G401 (cell line): ENCODE results near the gene PLA2G4D. TPM values are rescaled to one million over a fixed set of nuclear protein-coding genes. Genes with fewer than 3 reads are reported as not detected.
A peak's percentile ranks its signal among the peaks of the same experiment; 100 is the strongest.

ENCODE experiments used
- DNase-seq: peaks from one replicate; pipeline ENCODE4 v3.0.0-alpha.2; 2015; ENCODE audit warnings: low spot score
- in situ Hi-C: cut with HindIII; loops from 2 replicates; pipeline ENCODE4 v1.10.0; 2016; ENCODE audit warnings: low sequenced_read_pairs, mixed read lengths
- total RNA-seq: library from RNA; depleted of rRNA; stranded (reverse); fragments of >200 nt; shearing (Covaris generic); gene quantifications from 2 replicates; pipeline ENCODE4 v1.2.3, GENCODE V29; 2014; rRNA removed

Gene PLA2G4D, protein sequence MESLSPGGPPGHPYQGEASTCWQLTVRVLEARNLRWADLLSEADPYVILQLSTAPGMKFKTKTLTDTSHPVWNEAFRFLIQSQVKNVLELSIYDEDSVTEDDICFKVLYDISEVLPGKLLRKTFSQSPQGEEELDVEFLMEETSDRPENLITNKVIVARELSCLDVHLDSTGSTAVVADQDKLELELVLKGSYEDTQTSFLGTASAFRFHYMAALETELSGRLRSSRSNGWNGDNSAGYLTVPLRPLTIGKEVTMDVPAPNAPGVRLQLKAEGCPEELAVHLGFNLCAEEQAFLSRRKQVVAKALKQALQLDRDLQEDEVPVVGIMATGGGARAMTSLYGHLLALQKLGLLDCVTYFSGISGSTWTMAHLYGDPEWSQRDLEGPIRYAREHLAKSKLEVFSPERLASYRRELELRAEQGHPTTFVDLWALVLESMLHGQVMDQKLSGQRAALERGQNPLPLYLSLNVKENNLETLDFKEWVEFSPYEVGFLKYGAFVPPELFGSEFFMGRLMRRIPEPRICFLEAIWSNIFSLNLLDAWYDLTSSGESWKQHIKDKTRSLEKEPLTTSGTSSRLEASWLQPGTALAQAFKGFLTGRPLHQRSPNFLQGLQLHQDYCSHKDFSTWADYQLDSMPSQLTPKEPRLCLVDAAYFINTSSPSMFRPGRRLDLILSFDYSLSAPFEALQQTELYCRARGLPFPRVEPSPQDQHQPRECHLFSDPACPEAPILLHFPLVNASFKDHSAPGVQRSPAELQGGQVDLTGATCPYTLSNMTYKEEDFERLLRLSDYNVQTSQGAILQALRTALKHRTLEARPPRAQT
- 0.43 and 0.61 TPM in 2 replicates for total RNA-seq

DNA sequence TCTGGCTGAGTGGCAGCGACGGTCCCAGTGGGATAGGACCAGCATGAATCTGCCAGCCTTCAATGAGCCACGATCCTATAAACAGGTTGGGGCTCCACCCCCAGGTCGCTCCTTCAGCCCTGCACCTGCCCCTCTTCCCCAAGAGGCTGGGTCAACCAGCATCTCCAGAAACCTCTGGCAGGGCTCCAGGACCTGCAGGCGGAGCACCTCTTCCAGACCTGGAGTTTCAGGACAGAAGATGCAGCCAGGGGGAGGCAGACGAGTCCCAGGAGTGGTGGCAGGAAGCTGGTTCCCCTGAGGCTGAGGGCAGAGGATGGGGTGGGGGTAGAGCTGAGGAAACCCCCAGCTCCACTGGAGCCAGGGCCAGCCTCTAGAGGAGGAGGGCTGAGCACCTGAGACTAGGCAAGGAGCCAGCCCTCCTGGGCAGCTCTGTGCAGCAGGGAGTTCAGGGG is at the start of gene PLA2G4D:
TSS of gene PLA2G4D (minus strand) at position 51 of the 452 bp plus-strand sequence. CDS start 103 bp downstream, outside the sequence.
- no peak for DNase-seq
- in situ Hi-C loops, result no loop called here

DNA sequence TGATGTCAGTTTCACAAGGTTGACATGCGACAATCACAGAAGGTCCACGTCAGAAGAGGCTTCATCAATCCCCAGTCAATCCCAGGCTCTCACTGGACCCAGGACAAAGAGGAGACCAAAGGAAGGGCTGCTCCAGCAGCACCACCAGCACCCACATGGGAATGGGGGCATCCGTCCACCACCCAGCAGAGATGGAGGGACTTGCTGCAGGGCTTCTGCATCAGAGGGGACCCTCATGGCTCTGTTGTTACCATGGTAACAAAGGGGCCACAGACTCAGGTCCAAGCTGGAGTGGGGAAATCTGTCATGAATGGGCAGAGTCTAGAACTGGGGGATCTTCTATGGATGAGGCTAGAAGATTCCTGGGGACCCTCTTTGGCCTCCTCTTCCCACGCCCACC is 49.0 kb upstream of the PLA2G4D start:
- in situ Hi-C loops, result no loop called here
- DNase-seq, result no peak

DNA sequence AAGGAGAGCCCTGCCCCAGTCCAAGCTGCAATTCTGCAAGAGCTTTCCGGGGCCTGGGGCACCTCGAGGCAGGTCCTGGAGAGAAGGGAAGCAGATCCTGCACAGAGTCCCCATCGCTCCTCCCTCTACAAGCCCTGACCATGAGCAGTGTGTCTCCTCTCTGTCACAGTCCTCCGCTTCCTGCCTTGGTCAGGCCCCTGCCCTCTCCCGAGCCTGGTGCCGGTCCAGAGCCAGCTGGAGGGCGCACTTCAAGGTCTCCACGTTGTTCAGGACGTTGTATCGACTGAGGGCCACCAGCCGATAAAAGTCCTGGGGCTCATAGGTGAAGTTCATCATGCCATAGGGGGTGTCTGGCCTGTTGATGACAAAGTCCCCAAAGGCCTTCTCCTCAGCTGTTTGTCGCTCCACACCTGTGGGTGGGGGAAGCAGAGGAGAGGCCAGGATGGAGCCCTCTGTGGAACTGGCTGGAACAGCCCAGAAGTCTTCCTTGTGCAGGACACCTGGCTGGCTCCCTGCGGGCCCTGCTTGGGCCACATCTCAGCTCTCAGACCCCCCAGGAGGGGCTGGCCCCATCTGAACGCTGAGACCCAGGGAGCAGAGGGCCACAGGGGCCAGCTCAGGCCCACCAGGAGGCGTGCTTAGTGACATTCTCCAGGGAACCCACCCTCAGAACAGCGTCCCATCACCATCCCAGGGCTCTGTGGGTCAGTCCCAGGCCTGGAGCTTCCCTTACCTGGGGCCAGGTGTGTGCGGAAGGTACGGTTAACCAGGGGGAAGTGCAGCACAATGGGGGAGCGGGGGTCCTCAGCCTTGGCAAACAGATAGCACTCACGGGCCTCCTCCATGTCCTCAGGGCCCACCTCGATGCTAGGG is 47.7 kb upstream of the PLA2G4D start:
- no peak for DNase-seq
- in situ Hi-C loops, result no loop called here

DNA sequence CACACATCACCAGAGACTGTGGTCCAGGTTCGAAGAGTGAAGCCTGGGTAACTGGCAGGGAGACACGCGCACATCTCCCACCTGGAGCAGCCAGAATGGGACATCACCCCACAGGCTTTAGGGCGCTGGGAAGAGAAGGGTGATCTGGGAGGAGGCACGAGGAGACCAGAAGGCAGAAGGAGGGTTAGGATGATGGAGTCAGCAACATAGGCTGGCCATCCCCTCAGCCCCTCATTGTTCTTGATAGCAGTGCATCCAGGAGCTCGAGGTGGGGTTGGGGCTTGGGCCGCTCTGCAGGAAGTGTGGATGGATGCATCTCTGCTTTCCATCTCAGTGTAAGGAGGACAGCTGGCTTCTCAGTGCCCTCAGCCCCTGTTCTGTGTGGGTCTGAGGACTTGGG is 46.9 kb upstream of the PLA2G4D start:
- no peak for DNase-seq
- in situ Hi-C loops, result no loop called here

DNA sequence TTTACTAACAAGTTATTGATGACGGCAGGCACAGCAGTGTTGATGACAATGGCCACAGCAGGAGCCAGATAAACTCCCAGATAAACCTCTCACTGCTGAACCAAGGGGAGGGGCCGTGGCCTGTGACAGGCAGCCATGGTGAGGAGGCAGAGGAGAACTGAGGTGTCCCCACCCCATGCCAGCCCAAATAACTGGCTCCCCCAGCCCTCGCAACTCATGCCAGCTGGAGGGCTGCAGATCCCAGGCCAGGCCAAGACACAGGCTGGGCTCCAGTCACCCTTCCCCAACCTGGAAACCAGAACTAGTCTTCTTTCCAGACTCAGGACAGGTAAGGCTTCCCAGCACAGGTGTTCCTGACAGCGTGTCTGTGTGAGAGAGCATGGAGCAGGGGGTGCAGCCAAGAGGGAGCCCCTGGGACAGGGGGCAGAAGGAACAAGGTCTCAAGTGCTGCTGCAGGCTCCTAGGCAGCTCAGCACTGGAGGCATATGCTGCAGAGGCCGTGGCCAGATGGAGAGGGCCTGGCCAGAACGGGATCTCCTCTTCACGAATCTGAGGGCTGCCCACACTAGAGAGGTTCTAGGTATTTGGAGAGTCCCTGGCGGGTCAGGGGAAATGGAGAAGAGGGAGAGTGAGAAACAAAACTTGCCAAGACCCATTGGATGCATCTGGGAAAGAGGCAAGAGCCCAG is 46.2 kb upstream of the PLA2G4D start:
- in situ Hi-C loops, result no loop called here
- DNase-seq, result no peak

DNA sequence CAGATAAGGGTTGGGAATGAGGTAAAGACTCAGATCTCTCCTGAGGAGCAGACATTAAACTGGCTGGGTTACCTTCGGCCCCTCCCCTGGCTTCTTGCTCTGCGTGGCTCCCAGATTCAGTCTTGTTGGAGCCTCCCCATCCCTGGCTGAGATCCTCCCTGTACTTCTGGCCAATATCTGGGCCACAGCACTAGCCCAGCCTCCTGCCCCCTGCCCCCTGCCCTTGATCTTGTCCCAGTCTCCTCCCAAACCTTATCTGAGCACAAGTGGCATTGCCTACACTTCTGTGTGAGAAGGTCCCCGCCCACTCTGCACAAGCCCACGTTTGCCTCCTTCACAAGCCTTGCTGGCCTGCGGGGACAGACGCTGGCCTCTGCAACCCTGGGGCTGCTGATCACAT is 45.2 kb upstream of the PLA2G4D start:
- in situ Hi-C loops, result no loop called here
- DNase-seq, result no peak

DNA sequence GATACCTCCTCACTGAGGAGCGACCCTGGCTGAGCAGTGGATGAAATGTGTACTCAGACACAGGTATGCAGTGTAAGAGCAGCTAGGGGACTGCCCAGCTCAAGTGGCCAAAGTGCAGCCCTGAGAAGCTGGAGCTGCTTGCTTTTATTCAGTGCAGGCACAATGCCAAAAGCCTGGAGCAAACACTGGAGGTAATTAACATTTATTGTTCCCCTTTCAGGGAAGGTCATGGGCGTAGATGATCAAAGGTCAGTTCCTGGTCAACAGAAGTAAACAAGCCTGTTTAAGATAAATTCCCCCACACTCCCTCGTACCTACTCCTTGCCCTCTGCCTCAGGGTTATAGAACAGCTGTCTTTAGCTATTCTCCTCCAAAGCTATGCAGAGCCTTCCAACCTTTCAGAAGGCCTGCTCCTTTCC is 44.6 kb upstream of the PLA2G4D start:
- in situ Hi-C loops, result no loop called here
- DNase-seq, result no peak

DNA sequence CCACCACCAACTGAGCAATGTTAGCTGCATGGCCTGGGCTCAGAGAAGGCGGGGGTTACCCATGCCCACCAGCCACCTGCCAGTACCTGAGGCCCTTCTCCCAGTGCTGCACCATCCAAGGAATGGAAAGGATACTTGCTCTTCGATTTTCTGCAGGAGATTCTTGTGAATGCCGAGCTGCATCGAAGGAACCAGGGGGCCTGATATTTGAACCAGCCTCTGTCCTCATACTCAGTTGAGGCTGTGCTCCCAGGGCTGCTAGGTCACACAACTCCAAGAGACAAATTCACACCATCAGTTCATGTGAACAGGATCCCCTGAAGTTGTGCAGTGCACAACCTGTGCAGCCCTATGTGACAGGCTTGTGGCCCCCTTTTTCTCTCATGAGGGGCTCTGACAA is 44.0 kb upstream of the PLA2G4D start:
- no peak for DNase-seq
- in situ Hi-C loops, result no loop called here

DNA sequence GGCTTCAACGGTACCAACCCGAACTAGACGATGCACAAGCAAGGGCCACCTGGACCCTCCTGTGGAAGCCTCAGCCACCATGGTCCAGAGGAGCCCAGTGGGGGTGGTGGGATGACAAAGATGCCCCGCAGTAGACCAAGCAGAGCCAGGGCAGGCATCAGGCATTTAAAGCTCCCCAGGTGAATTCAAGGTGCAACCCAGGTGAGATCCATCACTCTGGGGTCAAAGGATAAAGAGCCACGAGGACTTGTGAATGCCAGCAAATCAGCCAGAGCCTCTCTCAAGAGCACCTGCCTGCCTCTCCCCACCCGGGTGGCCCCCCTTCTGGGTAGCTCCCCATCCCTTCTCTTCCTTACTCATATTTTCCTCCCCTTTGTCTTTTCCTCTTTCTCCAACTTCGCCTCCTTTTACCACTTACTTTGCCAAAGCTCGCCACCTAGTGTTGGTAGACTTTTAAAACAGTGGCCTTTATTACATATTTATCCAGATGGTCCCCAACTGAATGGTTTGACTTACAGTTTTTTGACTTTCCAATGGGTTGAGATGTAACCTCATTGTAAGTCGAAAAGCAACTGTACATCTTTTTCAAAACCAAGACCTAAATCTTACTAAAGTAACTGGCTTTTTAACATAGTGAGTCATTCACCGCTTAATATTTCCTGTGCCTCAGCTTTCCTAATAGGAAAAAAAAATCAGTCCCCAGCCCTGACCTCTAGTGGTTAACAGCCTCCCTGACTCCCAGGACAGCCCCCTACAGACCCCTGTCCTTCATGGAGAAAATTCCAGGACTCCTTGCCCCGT is 43.3 kb upstream of the PLA2G4D start:
- DNase-seq, result peak; percentile 62
- in situ Hi-C loops, result no loop called here

DNA sequence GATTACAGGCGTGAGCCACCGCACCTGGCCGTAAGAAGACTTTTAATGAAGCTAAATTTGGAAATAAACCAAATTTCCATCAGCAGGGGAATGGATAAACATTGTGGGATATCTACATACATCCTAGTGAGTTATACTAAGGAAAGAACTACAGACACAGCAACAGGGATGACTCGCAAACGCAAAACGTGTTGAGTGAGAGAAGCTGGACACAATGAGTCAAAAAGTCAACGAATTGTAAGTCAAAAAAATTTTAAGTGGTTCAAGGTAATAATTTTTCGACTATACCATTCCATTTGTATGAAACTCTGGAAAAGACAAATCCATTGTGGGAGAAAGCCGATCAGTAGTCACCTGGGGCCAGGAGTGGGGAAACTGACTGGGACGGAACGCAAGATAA is 42.2 kb upstream of the PLA2G4D start:
- DNase-seq, result no peak
- in situ Hi-C loops, result no loop called here

DNA sequence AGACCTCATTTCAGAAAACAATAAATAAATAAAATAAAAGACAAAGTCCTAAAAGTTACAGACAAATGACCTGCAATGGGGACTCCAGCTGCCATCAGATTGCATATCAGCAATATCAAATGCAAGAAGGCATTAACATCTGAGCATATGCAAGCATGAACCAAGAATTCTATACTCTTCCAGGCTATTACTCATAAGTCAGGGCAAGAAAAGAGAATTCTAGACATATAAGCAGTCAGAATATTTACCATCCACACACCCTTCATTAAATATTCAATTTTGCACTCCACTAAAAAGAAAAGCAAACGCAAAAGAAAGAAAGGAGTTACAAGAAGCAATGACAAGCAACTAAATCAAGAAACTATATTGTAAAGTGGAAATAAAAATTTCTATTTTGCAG is 41.0 kb upstream of the PLA2G4D start:
- in situ Hi-C loops, result no loop called here
- no peak for DNase-seq

DNA sequence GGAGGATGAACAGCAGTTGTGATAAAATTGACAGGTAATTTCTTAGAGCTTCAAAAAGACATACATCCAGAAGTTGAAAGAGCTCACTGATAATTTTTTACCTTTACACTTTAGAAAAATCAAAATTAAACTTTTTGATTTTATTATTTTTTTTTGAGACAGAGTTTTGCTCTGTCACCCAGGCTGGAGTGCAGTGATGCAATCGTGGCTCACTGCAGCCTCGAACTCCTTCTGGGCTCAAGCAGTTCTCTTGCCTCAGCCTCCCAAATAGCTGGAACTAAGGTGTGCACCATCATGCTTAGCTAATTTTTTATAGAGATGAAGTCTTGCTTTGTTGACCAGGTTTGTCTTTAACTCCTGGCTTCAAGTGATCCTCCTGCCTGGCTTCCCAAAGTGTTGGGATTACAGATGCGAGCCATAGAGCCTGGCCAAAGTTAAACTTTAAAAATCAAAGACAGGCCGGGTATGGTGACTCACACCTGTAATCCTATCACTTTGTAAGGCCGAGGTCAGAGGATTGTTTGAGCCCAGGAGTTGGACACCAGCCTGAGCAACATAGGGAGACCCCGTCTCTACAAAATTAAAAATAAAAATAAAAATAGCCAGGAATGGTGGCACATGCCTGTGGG is 40.4 kb upstream of the PLA2G4D start:
- DNase-seq, result no peak
- in situ Hi-C loops, result no loop called here

DNA sequence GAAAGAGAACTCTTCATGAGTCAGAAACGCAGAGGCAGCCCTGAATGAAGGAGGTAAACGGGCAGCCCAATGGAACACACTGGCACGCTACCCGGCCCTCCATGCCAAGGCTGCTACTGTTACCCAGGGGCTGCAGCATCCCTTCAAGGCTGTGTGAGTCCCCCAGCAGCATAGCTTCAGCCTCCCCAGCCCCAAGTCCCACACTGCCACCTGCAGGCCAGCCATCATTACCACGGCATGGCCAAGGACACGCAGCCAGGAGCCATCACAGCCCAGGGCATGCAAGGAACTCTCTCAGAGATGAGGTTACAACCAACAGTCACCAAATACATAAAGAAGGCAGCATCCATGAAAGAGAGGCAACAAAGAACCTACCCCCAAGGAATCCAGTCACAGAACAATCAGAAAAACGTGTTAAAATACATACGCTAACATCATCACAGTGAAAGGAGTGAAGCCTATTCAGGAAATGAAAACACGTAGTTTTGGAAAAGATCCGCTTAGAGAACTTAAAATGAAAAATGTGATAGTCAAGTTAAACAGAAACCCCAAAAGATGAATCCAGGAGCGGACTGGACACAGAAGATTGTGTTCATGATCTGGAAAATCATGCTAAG is 39.6 kb upstream of the PLA2G4D start:
- in situ Hi-C loops, result no loop called here
- peak; percentile 13 for DNase-seq

DNA sequence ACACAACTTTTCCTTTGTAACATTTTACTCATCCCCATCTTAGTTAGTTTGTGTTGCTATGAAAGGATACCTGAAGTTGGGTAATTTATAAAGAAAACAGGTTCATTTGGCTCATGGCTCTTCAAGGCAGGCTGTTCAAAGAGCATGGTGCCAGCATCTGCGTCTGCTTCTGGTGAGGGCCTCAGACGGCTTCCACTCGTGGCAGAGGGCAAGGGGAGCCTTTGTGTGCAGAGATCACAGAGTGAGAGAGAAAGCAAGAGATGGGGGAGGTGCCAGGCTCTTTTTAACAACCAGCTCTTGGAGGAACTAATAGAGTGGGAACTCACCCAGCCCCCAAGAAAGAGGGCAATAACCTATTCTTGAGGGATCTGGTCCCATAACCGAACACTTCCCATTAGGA is 39.0 kb upstream of the PLA2G4D start:
- DNase-seq, result no peak
- in situ Hi-C loops, result no loop called here

DNA sequence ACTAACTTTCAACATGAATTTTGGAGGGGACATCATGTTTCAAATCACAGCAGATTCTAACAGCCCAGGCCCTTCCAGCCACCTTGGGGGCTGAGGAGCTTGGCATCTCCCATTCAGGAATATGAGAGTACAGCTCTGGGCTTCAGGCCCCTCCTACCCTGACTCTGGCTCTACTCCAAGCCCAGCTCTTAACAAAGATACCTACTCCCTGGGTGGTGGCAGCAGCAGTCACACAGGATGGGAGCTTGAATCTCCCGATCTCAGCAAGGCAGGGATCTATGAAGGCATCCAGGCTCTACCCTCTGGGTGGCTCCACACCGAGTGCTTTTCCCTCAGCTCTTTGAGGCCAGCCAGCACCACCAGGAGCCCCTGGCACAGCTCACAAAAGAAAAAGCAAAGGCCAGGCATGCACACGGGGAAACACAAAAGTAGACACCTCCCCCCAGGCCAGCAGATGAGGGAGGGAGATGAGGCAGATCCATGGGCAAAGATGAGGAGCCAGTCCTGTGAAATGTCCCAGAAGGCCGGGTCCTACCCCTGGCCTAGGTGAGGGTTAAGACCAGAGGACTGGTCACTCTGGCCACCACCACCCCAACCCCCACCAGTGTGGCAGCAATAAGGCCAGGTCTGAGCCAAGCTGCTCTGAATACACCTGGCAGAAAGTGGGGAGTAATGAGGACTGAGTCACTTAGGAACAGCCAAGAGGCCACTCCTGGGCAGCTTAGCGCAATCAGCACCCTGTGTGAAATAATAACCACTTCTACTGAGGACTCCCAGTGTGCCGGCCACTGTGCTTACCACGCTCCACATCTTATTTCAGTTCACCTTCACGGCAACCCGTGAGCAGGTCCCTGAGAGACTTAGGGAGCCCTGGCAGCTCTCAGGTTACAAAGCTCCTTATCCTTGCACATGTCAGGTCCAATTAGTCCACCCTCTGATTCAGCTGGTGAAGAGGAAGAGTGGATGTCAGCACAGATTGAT is 37.8 kb upstream of the PLA2G4D start:
- in situ Hi-C loops, result no loop called here
- DNase-seq, result peak; percentile 40

DNA sequence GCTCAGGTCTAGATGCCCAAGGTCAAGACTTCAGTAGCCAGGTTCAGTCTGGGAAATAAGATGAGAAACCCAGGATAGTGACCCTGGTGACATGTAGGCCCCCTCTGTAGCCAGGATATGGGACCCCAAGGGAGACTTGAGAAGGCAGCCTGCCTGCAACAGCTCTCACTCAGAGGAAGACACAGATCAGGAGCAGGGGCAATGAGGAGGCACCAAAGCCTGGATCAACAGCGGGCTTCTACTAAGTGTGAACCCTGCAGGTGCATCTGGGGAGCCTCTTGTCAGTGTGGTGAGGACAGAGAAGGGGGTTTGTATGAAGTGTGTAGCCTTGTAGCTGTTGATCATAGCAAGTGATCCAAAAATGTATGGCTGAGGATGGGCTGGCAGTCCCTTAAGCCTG is 36.6 kb upstream of the PLA2G4D start:
- DNase-seq, result no peak
- in situ Hi-C loops, result no loop called here
